Measurements from ENCODE around the gene GPR42.

GPR42 gene

GRCh38 chr19:35417278-35417677, 46.4 kb downstream of the GPR42 start:
- Mint-ChIP-seq H3K27me3 (ENCODE audit: low read depth) (peaks cover 21% of the 10 kb centered on the region), H3K9me3 (no peaks in the 10 kb centered on the region), H3K4me3 (no peak overlapping the region), H3K4me1 (no peaks in the 10 kb centered on the region), H3K27ac (peak overlapping the region in 2 of 3 experiments; percentile 2 to 4), H3K36me3 (ENCODE audit: low read depth) (no peaks in the 10 kb centered on the region)
- no peak for TF ChIP-seq CTCF (IDR thresholded peaks at IDR 0.05; ENCODE audit: unreplicated experiment in 3 of 3)

GRCh38 chr19:35417713-35418534, 47.1 kb downstream of the GPR42 start:
- H3K36me3 Mint-ChIP-seq (ENCODE audit: low read depth), result no peaks in the 10 kb centered on the region
- no peaks in the 10 kb centered on the region for H3K4me1 Mint-ChIP-seq
- H3K4me3 Mint-ChIP-seq, result no peak overlapping the region
- TF ChIP-seq CTCF (IDR thresholded peaks at IDR 0.05; ENCODE audit: unreplicated experiment in 3 of 3), result no peak
- H3K9me3 Mint-ChIP-seq, result no peaks in the 10 kb centered on the region
- no peak overlapping the region for H3K27ac Mint-ChIP-seq
- H3K27me3 Mint-ChIP-seq (ENCODE audit: low read depth), result peaks cover 21% of the 10 kb centered on the region

GRCh38 chr19:35419046-35419445, 48.2 kb downstream of the GPR42 start:
- TF ChIP-seq CTCF (IDR thresholded peaks at IDR 0.05; ENCODE audit: unreplicated experiment in 3 of 3), result no peak
- H3K27ac Mint-ChIP-seq, result no peak overlapping the region
- H3K4me1 Mint-ChIP-seq, result no peaks in the 10 kb centered on the region
- peaks cover 23% of the 10 kb centered on the region for H3K27me3 Mint-ChIP-seq (ENCODE audit: low read depth)
- H3K9me3 Mint-ChIP-seq, result no peaks in the 10 kb centered on the region
- H3K36me3 Mint-ChIP-seq (ENCODE audit: low read depth), result no peaks in the 10 kb centered on the region
- no peak overlapping the region for H3K4me3 Mint-ChIP-seq

GRCh38 chr19:35419805-35420204, 48.9 kb downstream of the GPR42 start:
- no peak for TF ChIP-seq CTCF (IDR thresholded peaks at IDR 0.05; ENCODE audit: unreplicated experiment in 3 of 3)
- Mint-ChIP-seq H3K9me3 (no peaks in the 10 kb centered on the region), H3K4me3 (no peak overlapping the region), H3K27ac (no peak overlapping the region), H3K27me3 (ENCODE audit: low read depth) (peaks cover 25% of the 10 kb centered on the region), H3K36me3 (ENCODE audit: low read depth) (no peaks in the 10 kb centered on the region), H3K4me1 (no peaks in the 10 kb centered on the region)

GRCh38 chr19:35421362-35421761, 50.5 kb downstream of the GPR42 start:
- no peak for TF ChIP-seq CTCF (IDR thresholded peaks at IDR 0.05; ENCODE audit: unreplicated experiment in 3 of 3)
- Mint-ChIP-seq H3K4me1 (no peaks in the 10 kb centered on the region), H3K9me3 (no peaks in the 10 kb centered on the region), H3K4me3 (no peak overlapping the region), H3K36me3 (ENCODE audit: low read depth) (no peaks in the 10 kb centered on the region), H3K27ac (no peak overlapping the region), H3K27me3 (ENCODE audit: low read depth) (peaks cover 21% of the 10 kb centered on the region)
